Small intestine (tissue), 7 donors: Measurements from ENCODE around the gene GRM2. TPM values are rescaled to one million over a fixed set of nuclear protein-coding genes. Genes with fewer than 3 reads are reported as not detected.
"Not testable (repeated sequence)": the region's sequence is repeated elsewhere in the genome, so short reads cannot be mapped to it uniquely, and the experiment has no call there.

ENCODE experiments used
- DNase-seq, 2 donors: peaks; one replicate each; pipeline versions ENCODE4 v3.0.0 to v3.0.0-alpha.2; 2013
- FAIRE-seq: peaks from 2 replicates; lab custom pipeline; 2012; peaks lifted over from hg19 to GRCh38; lab: Jason Lieb, UNC
- H3K27ac ChIP-seq, 3 donors: one replicate each; pipeline ENCODE4 v1.5.1; 2013; ENCODE audit warnings: low read length in 2 of 3, mild to moderate bottlenecking in 2 of 3, control low read depth in 1 of 3, inconsistent platforms in 1 of 3, low read depth in 1 of 3, moderate library complexity in 1 of 3
- H3K27me3 ChIP-seq, 3 donors: one replicate each; pipeline ENCODE4 v1.6.1; 2013; ENCODE audit warnings: low read length in 3 of 3, inconsistent platforms in 1 of 3; ENCODE audit not compliant: control insufficient read depth in 3 of 3, insufficient read depth in 3 of 3
- H3K36me3 ChIP-seq, 3 donors: one replicate each; pipeline ENCODE4 v1.6.1; 2013; ENCODE audit warnings: low read length in 3 of 3, inconsistent platforms in 1 of 3, low read depth in 1 of 3, mild to moderate bottlenecking in 1 of 3, moderate library complexity in 1 of 3; ENCODE audit not compliant: control insufficient read depth in 3 of 3, insufficient read depth in 2 of 3
- H3K4me1 ChIP-seq, 3 donors: one replicate each; pipeline ENCODE4 v1.6.1; 2013; ENCODE audit warnings: low read length in 2 of 3, inconsistent platforms in 1 of 3, low read depth in 1 of 3, mild to moderate bottlenecking in 1 of 3, moderate library complexity in 1 of 3; ENCODE audit not compliant: control insufficient read depth in 3 of 3, insufficient read depth in 2 of 3
- H3K4me3 ChIP-seq, 3 donors: one replicate each; pipeline ENCODE4 v1.5.1; 2013; ENCODE audit warnings: low read length in 3 of 3, control low read depth in 1 of 3, inconsistent platforms in 1 of 3, low read depth in 1 of 3, mild to moderate bottlenecking in 1 of 3, moderate library complexity in 1 of 3
- H3K9me3 ChIP-seq, 2 donors: one replicate each; pipeline ENCODE4 v1.6.1; 2013; ENCODE audit warnings: low read depth in 1 of 2, low read length in 1 of 2; ENCODE audit not compliant: control insufficient read depth in 2 of 2, insufficient read depth in 1 of 2
- WGBS, 3 donors: extraction: QIAGEN DNeasy Blood & Tissue Kit; methylation state at CpG; one replicate each; pipeline ENCODE4 v1.1.7; 2013; 5-methylcytosine and 5-hydroxymethylcytosine counted together
- polyA plus RNA-seq, 4 donors: library from polyadenylated mRNA; stranded (reverse) in 3 of 4; unstranded in 1 of 4; fragments of 200-250 nt in 3 of 4; fragments of 120-200 nt in 1 of 4; gene quantifications; one replicate each; pipeline versions ENCODE4 v1.2.1 to v1.2.3, GENCODE V29; 2013
- donor health status: healthy with polysubstance abuse.
- donor health status: control.
- donor health status: control.
- donor health status: Bipolar disorder and iron deficiency.
- donor health status: healthy.

Gene GRM2
- polyA plus RNA-seq, 4 donors: 0.07 to 0.18 TPM; not detected in 2

DNA sequence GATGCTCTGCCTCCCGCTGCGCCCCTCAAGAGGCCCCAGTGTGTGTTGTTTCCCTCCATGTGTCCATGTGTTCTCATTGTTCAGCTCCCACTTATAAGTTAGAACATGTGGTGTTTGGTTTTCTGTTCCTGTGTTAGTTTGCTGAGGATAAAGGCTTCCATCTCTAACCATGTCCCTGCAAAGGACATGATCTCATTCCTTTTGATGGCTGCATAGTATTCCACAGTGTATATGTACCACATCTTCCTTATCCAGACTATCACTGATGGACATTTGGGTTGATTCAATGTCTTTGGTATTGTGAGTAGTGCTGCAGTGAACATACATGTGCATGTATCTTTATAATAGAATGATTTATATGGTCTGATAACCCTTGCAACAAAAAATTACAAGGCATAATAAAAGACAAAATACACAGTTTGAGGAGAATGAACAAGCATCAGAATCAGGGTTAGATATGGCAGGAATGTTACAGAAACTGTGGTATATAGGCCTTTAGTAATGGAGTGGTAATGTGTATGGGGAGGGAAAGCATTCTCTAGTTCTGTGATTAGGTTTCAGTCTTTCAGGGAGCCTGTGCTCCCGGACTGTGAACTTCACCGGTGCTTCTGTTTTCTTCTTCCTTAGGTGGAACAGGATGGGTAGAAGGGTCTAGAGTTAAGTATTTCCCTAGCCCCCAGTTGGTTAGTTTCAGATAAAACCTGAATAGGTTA is 27.1 kb downstream of the GRM2 start:
- WGBS, 3 donors: 73 to 83% (median 82%) methylated on average over 4 of the region's 4 CpGs
- Histone ChIP-seq H3K27ac (no peak overlapping the region), H3K4me1 (no peaks in the 10 kb centered on the region), H3K4me3 (no peak overlapping the region), H3K36me3 (no peaks in the 10 kb centered on the region), H3K9me3 (no peaks in the 10 kb centered on the region), H3K27me3 (no peaks in the 10 kb centered on the region)
- no peak for FAIRE-seq
- no peak for DNase-seq

DNA sequence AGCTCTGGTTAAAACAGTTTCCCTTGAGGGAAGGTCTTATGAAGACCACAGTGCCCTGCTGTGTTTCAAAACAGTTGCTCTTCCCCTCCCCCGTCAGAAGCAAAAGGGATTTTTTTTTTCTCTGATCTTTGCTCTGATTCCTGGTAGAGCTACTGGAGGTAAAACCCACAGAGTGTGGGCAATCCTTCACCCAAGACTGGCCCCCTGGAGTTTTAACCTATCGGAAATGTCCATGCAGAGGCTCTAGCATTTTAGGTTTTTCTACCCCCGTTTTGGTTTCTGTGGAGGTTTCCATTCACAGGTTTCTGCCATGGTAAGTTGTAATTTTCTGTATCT is 27.7 kb downstream of the GRM2 start:
- FAIRE-seq: no peak
- Histone ChIP-seq H3K27me3 (peaks cover 0 to 3% (median 0%) of the 10 kb centered on the region in 3 donors), H3K36me3 (no peaks in the 10 kb centered on the region), H3K4me1 (no peaks in the 10 kb centered on the region), H3K4me3 (no peak overlapping the region), H3K9me3 (no peaks in the 10 kb centered on the region), H3K27ac (no peak overlapping the region)
- DNase-seq: no peak
- 19 to 29% (median 26%) methylated on average over 3 of the region's 3 CpGs for WGBS, 3 donors

- DNase-seq (no peak), FAIRE-seq (no peak)
- Histone ChIP-seq H3K27ac (no peak overlapping the region), H3K9me3 (no peaks in the 10 kb centered on the region), H3K4me3 (no peak overlapping the region), H3K4me1 (no peaks in the 10 kb centered on the region), H3K27me3 (peaks cover 0 to 4% (median 0%) of the 10 kb centered on the region in 3 donors), H3K36me3 (no peaks in the 10 kb centered on the region)
- 32 to 53% (median 51%) methylated on average over 3 of the region's 3 CpGs for WGBS, 3 donors
Observed at GRCh38 chr3:51735039-51735438, 28.2 kb downstream of the GRM2 start.

DNA sequence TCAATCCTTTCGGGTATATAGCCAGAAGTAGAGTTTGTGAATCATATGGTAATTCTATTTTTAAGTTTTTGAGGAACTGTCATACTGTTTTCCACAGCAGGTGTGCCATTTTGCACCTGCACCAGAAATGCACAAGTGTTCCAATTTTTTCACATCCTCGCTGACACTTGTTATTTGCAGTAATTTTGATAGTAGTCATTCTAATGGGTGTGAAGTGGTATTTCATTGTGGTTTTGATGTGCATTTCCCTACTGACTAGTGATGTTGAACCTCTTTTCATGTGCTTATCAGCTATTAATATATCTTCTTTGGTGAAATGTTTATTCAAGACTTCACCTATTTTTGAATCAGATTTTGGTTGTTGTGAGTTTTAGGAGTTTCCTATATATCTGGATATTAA is 29.1 kb downstream of the GRM2 start:
- Histone ChIP-seq H3K9me3 (no peaks in the 10 kb centered on the region), H3K27ac (no peak overlapping the region), H3K4me1 (no peaks in the 10 kb centered on the region), H3K36me3 (no peaks in the 10 kb centered on the region), H3K4me3 (no peak overlapping the region), H3K27me3 (peaks cover 0 to 4% (median 3%) of the 10 kb centered on the region in 3 donors)
- no peak for DNase-seq
- no peak for FAIRE-seq
- WGBS, 3 donors: 58 to 81% (median 76%) methylated on average over 2 of the region's 2 CpGs

- no peak for FAIRE-seq
- 46 to 55% (median 53%) methylated on average over 4 of the region's 4 CpGs for WGBS, 3 donors
- no peak overlapping the region for H3K27ac ChIP-seq
- H3K36me3 ChIP-seq: no peaks in the 10 kb centered on the region
- no peaks in the 10 kb centered on the region for H3K9me3 ChIP-seq
- DNase-seq: no peak
- no peaks in the 10 kb centered on the region for H3K4me1 ChIP-seq
- peaks cover 0 to 4% (median 3%) of the 10 kb centered on the region in 3 donors for H3K27me3 ChIP-seq
- no peak overlapping the region for H3K4me3 ChIP-seq
Observed at GRCh38 chr3:51739110-51739509, 32.2 kb downstream of the GRM2 start.

DNA sequence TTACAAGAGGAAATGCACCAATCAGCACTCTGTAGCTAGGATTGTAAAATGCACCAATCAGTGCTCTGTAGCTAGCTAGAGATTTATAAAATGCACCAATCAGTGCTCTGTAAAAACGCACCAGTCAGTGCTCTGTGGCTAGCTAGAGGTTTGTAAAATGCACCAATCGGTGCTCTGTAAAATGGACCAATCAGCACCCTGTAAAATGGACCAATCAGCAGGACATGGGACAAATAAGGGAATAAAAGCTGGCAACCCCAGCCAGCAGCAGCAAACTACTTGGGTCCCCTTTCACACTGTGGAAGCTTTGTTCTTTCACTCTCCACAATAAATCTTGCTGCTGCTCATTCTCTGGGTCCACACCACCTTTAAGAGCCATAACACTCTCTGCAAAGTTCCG is 35.5 kb downstream of the GRM2 start:
- WGBS, 3 donors: 80 to 86% (median 82%) methylated on average over 3 of the region's 3 CpGs
- H3K27ac ChIP-seq, H3K9me3 ChIP-seq, H3K4me1 ChIP-seq, DNase-seq, H3K4me3 ChIP-seq, H3K36me3 ChIP-seq, FAIRE-seq, H3K27me3 ChIP-seq: not testable (repeated sequence)

- H3K4me1 ChIP-seq, H3K27me3 ChIP-seq, H3K9me3 ChIP-seq, H3K36me3 ChIP-seq, H3K27ac ChIP-seq, FAIRE-seq, H3K4me3 ChIP-seq, DNase-seq: not testable (repeated sequence)
- 38 to 51% (median 42%) methylated on average over 4 of the region's 4 CpGs for WGBS, 3 donors
Observed at GRCh38 chr3:51742978-51743377, 36.1 kb downstream of the GRM2 start.

DNA sequence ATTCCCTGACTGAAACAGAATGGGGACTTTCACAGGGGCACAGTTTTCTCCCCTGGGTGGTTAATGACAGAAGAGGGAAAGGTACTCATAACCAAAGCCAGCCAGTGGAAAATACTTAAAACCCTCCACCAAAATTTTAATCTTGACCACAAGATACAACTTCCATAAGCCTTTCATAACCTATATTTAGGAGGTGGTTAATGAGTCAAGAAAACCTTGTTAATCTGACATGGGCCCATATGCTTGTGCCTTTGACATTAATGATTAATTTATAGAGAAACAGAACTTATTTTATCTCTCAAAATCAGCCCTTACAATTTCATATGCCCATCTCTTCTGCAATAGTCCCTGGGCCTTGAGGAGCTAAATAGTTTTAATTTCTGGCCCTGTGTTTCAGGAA is 41.0 kb downstream of the GRM2 start:
- Histone ChIP-seq H3K4me1 (no peaks in the 10 kb centered on the region), H3K27ac (no peak overlapping the region), H3K27me3 (peaks cover 0 to 2% (median 0%) of the 10 kb centered on the region in 3 donors), H3K36me3 (no peaks in the 10 kb centered on the region), H3K9me3 (no peaks in the 10 kb centered on the region), H3K4me3 (no peak overlapping the region)
- DNase-seq (no peak), FAIRE-seq (no peak)

GRCh38 chr3:51748327-51748726 is 41.5 kb downstream of the GRM2 start:
- no peak for FAIRE-seq
- 43 to 53% (median 48%) methylated on average over 1 of the region's 1 CpG for WGBS, 3 donors
- no peak for DNase-seq

More at GRCh38 chr3:51748327-51748726, 41.5 kb downstream of the GRM2 start:
- Histone ChIP-seq H3K27ac (no peak overlapping the region), H3K4me1 (no peaks in the 10 kb centered on the region), H3K9me3 (no peaks in the 10 kb centered on the region), H3K4me3 (no peak overlapping the region), H3K27me3 (peaks cover 0 to 2% (median 0%) of the 10 kb centered on the region in 3 donors), H3K36me3 (no peaks in the 10 kb centered on the region)
